ENCODE measurements around the gene MUTYH. TPM values are rescaled to one million over a fixed set of nuclear protein-coding genes. Genes with fewer than 3 reads are reported as not detected.
A peak's percentile ranks its signal among the peaks of the same experiment; 100 is the strongest.

MUTYH gene
- total RNA-seq, 2 experiments from 2014 or later: 52.6 to 70.1 TPM

DNA sequence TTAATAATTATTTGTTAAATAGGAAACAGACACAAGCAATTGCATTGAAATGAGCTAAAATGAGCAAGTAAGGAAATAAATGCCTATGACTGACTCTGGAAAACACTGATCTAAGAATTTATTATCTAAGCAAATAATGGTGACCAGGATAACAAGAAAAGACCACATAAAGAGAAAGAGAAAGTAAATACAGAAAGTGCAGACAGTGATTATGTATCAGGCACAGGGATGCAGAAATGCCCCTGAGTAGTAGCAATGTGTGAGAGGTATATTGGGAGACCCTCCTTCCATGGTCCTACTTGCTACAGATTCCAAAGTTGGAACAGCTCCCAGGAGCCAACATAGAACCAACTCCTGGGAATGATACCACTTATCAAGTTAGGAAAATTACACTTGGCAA is 33.3 kb upstream of the MUTYH start:
- no peaks in the 10 kb centered on the region for H3K36me3 ChIP-seq (ENCODE audit: insufficient read depth, low read length)
- no peak for TF ChIP-seq EZH2phosphoT487 (IDR thresholded peaks at IDR 0.05; ENCODE audit: borderline replicate concordance, low read depth, low read length)
- TF ChIP-seq, protein P1, sequence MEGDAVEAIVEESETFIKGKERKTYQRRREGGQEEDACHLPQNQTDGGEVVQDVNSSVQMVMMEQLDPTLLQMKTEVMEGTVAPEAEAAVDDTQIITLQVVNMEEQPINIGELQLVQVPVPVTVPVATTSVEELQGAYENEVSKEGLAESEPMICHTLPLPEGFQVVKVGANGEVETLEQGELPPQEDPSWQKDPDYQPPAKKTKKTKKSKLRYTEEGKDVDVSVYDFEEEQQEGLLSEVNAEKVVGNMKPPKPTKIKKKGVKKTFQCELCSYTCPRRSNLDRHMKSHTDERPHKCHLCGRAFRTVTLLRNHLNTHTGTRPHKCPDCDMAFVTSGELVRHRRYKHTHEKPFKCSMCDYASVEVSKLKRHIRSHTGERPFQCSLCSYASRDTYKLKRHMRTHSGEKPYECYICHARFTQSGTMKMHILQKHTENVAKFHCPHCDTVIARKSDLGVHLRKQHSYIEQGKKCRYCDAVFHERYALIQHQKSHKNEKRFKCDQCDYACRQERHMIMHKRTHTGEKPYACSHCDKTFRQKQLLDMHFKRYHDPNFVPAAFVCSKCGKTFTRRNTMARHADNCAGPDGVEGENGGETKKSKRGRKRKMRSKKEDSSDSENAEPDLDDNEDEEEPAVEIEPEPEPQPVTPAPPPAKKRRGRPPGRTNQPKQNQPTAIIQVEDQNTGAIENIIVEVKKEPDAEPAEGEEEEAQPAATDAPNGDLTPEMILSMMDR (conservative IDR thresholded peaks at IDR 0.05; ENCODE audit: low read length): no peak
- H3K79me2 ChIP-seq (ENCODE audit: insufficient read depth, low read depth, low read length): no peaks in the 10 kb centered on the region
- H2AFZ ChIP-seq (ENCODE audit: low read length): no peak overlapping the region; the same call in 1 of the 2 replicates
- no peak overlapping the region for H3K27ac ChIP-seq (ENCODE audit: low read depth, low read length, poor library complexity, severe bottlenecking)
- no peaks in the 10 kb centered on the region for H3K9me2 ChIP-seq (ENCODE audit: insufficient read depth, low read length)
- H4K20me1 ChIP-seq (ENCODE audit: insufficient read depth, low read length): no peaks in the 10 kb centered on the region
- ChIA-PET POLR2A (interaction anchor here (0.8 to 1.3 kb wide), 4 partner anchors 20 to 67 kb away, joined by 3 read pairs; partner anchors contain the start of gene MUTYH), CTCF (ENCODE audit: unreplicated experiment) (interaction anchor here (0.5 kb wide), 1 partner anchor 25 kb away, joined by 4 read pairs; no protein-coding TSS in a partner anchor)
- no peaks in the 10 kb centered on the region for H3K9me3 ChIP-seq (ENCODE audit: low read length)
- DNase-seq (ENCODE audit: low spot score): no peak
- H3K4me3 ChIP-seq (ENCODE audit: low read depth, low read length, poor library complexity, severe bottlenecking): no peak overlapping the region
- H3K4me2 ChIP-seq (ENCODE audit: low read length): no peak overlapping the region
- BruUV-seq (replicated peaks): no TSS peak
- intact Hi-C loops (cut with micrococcal nuclease; ENCODE audit: unreplicated experiment): no loop called here
- H3K4me1 ChIP-seq (ENCODE audit: insufficient read depth, low read length, poor library complexity, severe bottlenecking): peaks cover 44% of the 10 kb centered on the region

DNA sequence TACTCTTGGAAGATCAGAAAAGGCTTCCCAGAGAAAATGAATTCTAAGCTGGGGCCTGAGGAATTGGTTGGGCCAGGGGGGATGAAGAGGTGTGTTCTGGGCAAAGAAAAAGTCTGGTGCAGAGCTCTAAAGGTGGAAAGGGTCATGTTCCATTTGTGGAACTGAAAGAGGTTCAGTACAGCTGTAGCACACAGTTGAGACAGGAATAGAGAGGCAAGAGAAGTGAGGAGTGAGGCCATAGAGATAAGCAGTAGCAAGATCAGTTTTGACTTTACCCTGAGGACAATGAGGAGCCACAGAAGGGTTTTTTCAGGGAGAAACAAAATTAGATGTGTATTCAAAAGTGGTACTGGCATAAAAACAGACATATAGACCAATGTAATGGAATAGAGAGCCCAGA is 30.3 kb upstream of the MUTYH start:
- TF ChIP-seq, protein P1 (conservative IDR thresholded peaks at IDR 0.05; ENCODE audit: low read length): no peak
- no peak for TF ChIP-seq EZH2phosphoT487 (IDR thresholded peaks at IDR 0.05; ENCODE audit: borderline replicate concordance, low read depth, low read length)
- peaks cover 42% of the 10 kb centered on the region for H3K4me1 ChIP-seq (ENCODE audit: insufficient read depth, low read length, poor library complexity, severe bottlenecking)
- no peaks in the 10 kb centered on the region for H3K36me3 ChIP-seq (ENCODE audit: insufficient read depth, low read length)
- DNase-seq (ENCODE audit: low spot score): peak; percentile 64
- no peaks in the 10 kb centered on the region for H3K9me2 ChIP-seq (ENCODE audit: insufficient read depth, low read length)
- no peaks in the 10 kb centered on the region for H3K79me2 ChIP-seq (ENCODE audit: insufficient read depth, low read depth, low read length)
- ChIA-PET CTCF (ENCODE audit: unreplicated experiment) (interaction anchor here (0.6 to 1.0 kb wide), 2 partner anchors 10 to 639 kb away, joined by 3 read pairs; no protein-coding TSS in a partner anchor), POLR2A (interaction anchor here (0.6 to 1.7 kb wide), 8 partner anchors 18 to 229 kb away, joined by 3 to 4 read pairs (median 4); no protein-coding TSS in a partner anchor)
- intact Hi-C loops (cut with micrococcal nuclease; ENCODE audit: unreplicated experiment): loop anchor here (2.0 kb wide), 1 partner anchor 24 kb away; no protein-coding TSS in a partner anchor
- peak overlapping the region; percentile 32 for H3K4me2 ChIP-seq (ENCODE audit: low read length)
- peak overlapping the region; percentile 61 for H3K27ac ChIP-seq (ENCODE audit: low read depth, low read length, poor library complexity, severe bottlenecking)
- no peaks in the 10 kb centered on the region for H3K9me3 ChIP-seq (ENCODE audit: low read length)
- H2AFZ ChIP-seq (ENCODE audit: low read length): no peak overlapping the region
- peak overlapping the region; percentile 2 for H3K4me3 ChIP-seq (ENCODE audit: low read depth, low read length, poor library complexity, severe bottlenecking)
- BruUV-seq (replicated peaks): no TSS peak
- H4K20me1 ChIP-seq (ENCODE audit: insufficient read depth, low read length): no peaks in the 10 kb centered on the region

DNA sequence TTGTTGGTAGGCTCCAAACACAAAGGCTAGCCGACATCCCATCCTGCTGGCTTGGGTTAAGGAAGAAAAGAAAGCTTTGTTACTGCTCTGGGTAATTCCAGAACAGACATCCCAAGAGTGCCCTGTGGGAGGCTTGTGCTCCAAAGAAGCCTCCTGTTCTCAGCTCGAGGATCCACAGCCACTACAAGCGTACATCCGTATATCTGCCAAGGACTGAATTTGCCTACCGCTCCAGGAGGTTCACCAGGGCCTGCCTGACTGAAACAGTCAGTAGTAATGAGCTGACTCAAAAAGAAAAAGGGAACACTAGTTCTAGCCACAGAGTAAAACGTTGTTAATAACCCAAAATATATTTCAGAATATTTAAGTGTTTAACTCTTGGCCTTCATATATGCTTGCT is 24.8 kb upstream of the MUTYH start:
- no peak overlapping the region for H3K27ac ChIP-seq (ENCODE audit: low read depth, low read length, poor library complexity, severe bottlenecking)
- BruUV-seq (replicated peaks): no TSS peak
- H3K4me2 ChIP-seq (ENCODE audit: low read length): no peak overlapping the region
- no peaks in the 10 kb centered on the region for H3K9me2 ChIP-seq (ENCODE audit: insufficient read depth, low read length)
- H3K4me3 ChIP-seq (ENCODE audit: low read depth, low read length, poor library complexity, severe bottlenecking): no peak overlapping the region
- peaks cover 4% of the 10 kb centered on the region for H3K4me1 ChIP-seq (ENCODE audit: insufficient read depth, low read length, poor library complexity, severe bottlenecking)
- H3K79me2 ChIP-seq (ENCODE audit: insufficient read depth, low read depth, low read length): no peaks in the 10 kb centered on the region
- H2AFZ ChIP-seq (ENCODE audit: low read length): no peak overlapping the region
- no peak for DNase-seq (ENCODE audit: low spot score)
- no peaks in the 10 kb centered on the region for H3K9me3 ChIP-seq (ENCODE audit: low read length)
- ChIA-PET POLR2A (interaction anchor here (1.5 to 1.6 kb wide), 2 partner anchors 11 to 25 kb away, joined by 4 to 9 read pairs; partner anchors contain the start of genes MUTYH and TOE1), CTCF (ENCODE audit: unreplicated experiment) (no interaction called here)
- H4K20me1 ChIP-seq (ENCODE audit: insufficient read depth, low read length): no peaks in the 10 kb centered on the region
- H3K36me3 ChIP-seq (ENCODE audit: insufficient read depth, low read length): no peaks in the 10 kb centered on the region
- intact Hi-C loops (cut with micrococcal nuclease; ENCODE audit: unreplicated experiment): no loop called here
- TF ChIP-seq, protein P1 (conservative IDR thresholded peaks at IDR 0.05; ENCODE audit: low read length): no peak
- TF ChIP-seq EZH2phosphoT487 (IDR thresholded peaks at IDR 0.05; ENCODE audit: borderline replicate concordance, low read depth, low read length): no peak
